IPS-15b (cell line): Measurements from ENCODE around the gene L2HGDH.
"Not testable (repeated sequence)": the region's sequence is repeated elsewhere in the genome, so short reads cannot be mapped to it uniquely, and the experiment has no call there.

Experiments
- H3K27me3 ChIP-seq: one replicate; pipeline ENCODE4 v1.6.1; 2013; ENCODE audit warnings: low read length; ENCODE audit not compliant: control insufficient read depth, insufficient read depth
- H3K36me3 ChIP-seq: one replicate; pipeline ENCODE4 v1.6.1; 2013; ENCODE audit warnings: low read length; ENCODE audit not compliant: control insufficient read depth, insufficient read depth
- H3K4me1 ChIP-seq: one replicate; pipeline ENCODE4 v1.6.1; 2013; ENCODE audit warnings: mild to moderate bottlenecking, low read length; ENCODE audit not compliant: control insufficient read depth, insufficient read depth
- H3K4me3 ChIP-seq: one replicate; pipeline ENCODE4 v1.5.1; 2013; ENCODE audit warnings: low read depth, low read length
- H3K9ac ChIP-seq: one replicate; pipeline ENCODE4 v1.6.1; 2013; ENCODE audit warnings: low read depth, mild to moderate bottlenecking, low read length
- H3K9me3 ChIP-seq: one replicate; pipeline ENCODE4 v1.6.1; 2013; ENCODE audit warnings: mild to moderate bottlenecking, low read length; ENCODE audit not compliant: control insufficient read depth, insufficient read depth

The L2HGDH gene

GRCh38 chr14:50335989-50336824, 24.2 kb upstream of the L2HGDH start:
- Histone ChIP-seq H3K9me3 (no peaks in the 10 kb centered on the region), H3K27me3 (no peaks in the 10 kb centered on the region), H3K4me1 (peaks cover 7% of the 10 kb centered on the region), H3K36me3 (no peaks in the 10 kb centered on the region), H3K9ac (no peak overlapping the region), H3K4me3 (no peak overlapping the region)

- Histone ChIP-seq H3K4me3 (no peak overlapping the region), H3K9ac (no peak overlapping the region), H3K36me3 (no peaks in the 10 kb centered on the region), H3K9me3 (no peaks in the 10 kb centered on the region), H3K4me1 (peaks cover 7% of the 10 kb centered on the region), H3K27me3 (no peaks in the 10 kb centered on the region)
Measured at GRCh38 chr14:50335389-50335788, 23.4 kb upstream of the L2HGDH start.

- H3K9ac ChIP-seq, result no peak overlapping the region
- H3K4me1 ChIP-seq, result peaks cover 7% of the 10 kb centered on the region
- no peaks in the 10 kb centered on the region for H3K9me3 ChIP-seq
- H3K36me3 ChIP-seq, result no peaks in the 10 kb centered on the region
- H3K27me3 ChIP-seq, result no peaks in the 10 kb centered on the region
- no peak overlapping the region for H3K4me3 ChIP-seq
Measured at GRCh38 chr14:50334211-50334610, 22.2 kb upstream of the L2HGDH start.

- Histone ChIP-seq H3K9me3 (no peaks in the 10 kb centered on the region), H3K36me3 (no peaks in the 10 kb centered on the region), H3K4me1 (peaks cover 7% of the 10 kb centered on the region), H3K27me3 (no peaks in the 10 kb centered on the region), H3K4me3 (no peak overlapping the region), H3K9ac (no peak overlapping the region)
Measured at GRCh38 chr14:50333014-50333509, 21.0 kb upstream of the L2HGDH start.

GRCh38 chr14:50331596-50331995, 19.6 kb upstream of the L2HGDH start:
- H3K36me3 ChIP-seq, result no peaks in the 10 kb centered on the region
- H3K4me3 ChIP-seq, result no peak overlapping the region
- no peaks in the 10 kb centered on the region for H3K27me3 ChIP-seq
- H3K9ac ChIP-seq, result no peak overlapping the region
- no peaks in the 10 kb centered on the region for H3K9me3 ChIP-seq
- H3K4me1 ChIP-seq, result peaks cover 7% of the 10 kb centered on the region

GRCh38 chr14:50321009-50321660, 9.1 kb upstream of the L2HGDH start:
- Histone ChIP-seq H3K4me3 (no peak overlapping the region), H3K9ac (no peak overlapping the region), H3K36me3 (no peaks in the 10 kb centered on the region), H3K27me3 (no peaks in the 10 kb centered on the region), H3K9me3 (no peaks in the 10 kb centered on the region), H3K4me1 (no peaks in the 10 kb centered on the region)

- Histone ChIP-seq H3K4me1 (no peaks in the 10 kb centered on the region), H3K9me3 (no peaks in the 10 kb centered on the region), H3K27me3 (no peaks in the 10 kb centered on the region), H3K4me3 (no peak overlapping the region), H3K9ac (no peak overlapping the region), H3K36me3 (no peaks in the 10 kb centered on the region)
Measured at GRCh38 chr14:50320283-50320682, 8.3 kb upstream of the L2HGDH start.

- H3K9ac ChIP-seq, result no peak overlapping the region
Measured at GRCh38 chr14:50319721-50320120, 7.7 kb upstream of the L2HGDH start.

GRCh38 chr14:50319293-50319692, 7.3 kb upstream of the L2HGDH start:
- Histone ChIP-seq H3K9me3 (no peaks in the 10 kb centered on the region), H3K36me3 (no peaks in the 10 kb centered on the region), H3K4me3 (no peak overlapping the region), H3K27me3 (no peaks in the 10 kb centered on the region), H3K9ac (no peak overlapping the region), H3K4me1 (no peaks in the 10 kb centered on the region)

More at GRCh38 chr14:50319721-50320120, 7.7 kb upstream of the L2HGDH start:
- no peaks in the 10 kb centered on the region for H3K36me3 ChIP-seq
- no peaks in the 10 kb centered on the region for H3K4me1 ChIP-seq
- H3K27me3 ChIP-seq, result no peaks in the 10 kb centered on the region
- no peak overlapping the region for H3K4me3 ChIP-seq
- no peaks in the 10 kb centered on the region for H3K9me3 ChIP-seq

- Histone ChIP-seq H3K9ac (no peak overlapping the region), H3K4me3 (no peak overlapping the region), H3K36me3 (no peaks in the 10 kb centered on the region)
Measured at GRCh38 chr14:50318031-50318626, 6.1 kb upstream of the L2HGDH start.

GRCh38 chr14:50314098-50314497, 2.1 kb upstream of the L2HGDH start:
- not testable (repeated sequence) for H3K27me3 ChIP-seq, H3K9ac ChIP-seq, H3K4me3 ChIP-seq, H3K4me1 ChIP-seq, H3K36me3 ChIP-seq, H3K9me3 ChIP-seq

More at GRCh38 chr14:50318031-50318626, 6.1 kb upstream of the L2HGDH start:
- no peaks in the 10 kb centered on the region for H3K9me3 ChIP-seq
- H3K4me1 ChIP-seq, result peaks cover under 1% of the 10 kb centered on the region
- no peaks in the 10 kb centered on the region for H3K27me3 ChIP-seq

GRCh38 chr14:50312734-50313054, 665 bp upstream of the L2HGDH start:
- Histone ChIP-seq H3K4me1 (peaks cover 3% of the 10 kb centered on the region), H3K9me3 (no peaks in the 10 kb centered on the region), H3K27me3 (no peaks in the 10 kb centered on the region), H3K4me3 (peak overlapping the region; percentile 77), H3K9ac (peak overlapping the region; percentile 54), H3K36me3 (no peaks in the 10 kb centered on the region)
